Measurements from ENCODE around the gene PTPRO.

PTPRO gene

DNA sequence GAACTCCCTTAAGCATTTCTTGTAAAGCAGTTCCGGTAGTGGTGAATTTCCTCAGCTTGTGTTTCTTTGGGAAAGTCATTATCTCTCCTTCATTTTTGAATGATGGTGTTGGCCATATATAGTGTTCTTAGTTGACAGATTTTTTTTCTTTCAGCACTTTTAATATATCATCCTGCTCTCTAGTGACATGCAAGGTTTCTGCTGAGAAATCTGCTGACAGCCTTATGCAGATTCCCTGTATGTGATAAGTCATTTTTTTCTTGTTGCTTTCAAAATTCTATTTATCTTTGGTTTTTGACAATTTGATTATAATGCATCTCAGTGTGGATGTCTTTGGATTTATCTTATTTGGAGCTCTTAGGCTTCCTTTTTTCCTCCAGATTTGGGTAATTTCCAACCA, 135.7 kb downstream of the PTPRO start:
- no peak for DNase-seq

DNA sequence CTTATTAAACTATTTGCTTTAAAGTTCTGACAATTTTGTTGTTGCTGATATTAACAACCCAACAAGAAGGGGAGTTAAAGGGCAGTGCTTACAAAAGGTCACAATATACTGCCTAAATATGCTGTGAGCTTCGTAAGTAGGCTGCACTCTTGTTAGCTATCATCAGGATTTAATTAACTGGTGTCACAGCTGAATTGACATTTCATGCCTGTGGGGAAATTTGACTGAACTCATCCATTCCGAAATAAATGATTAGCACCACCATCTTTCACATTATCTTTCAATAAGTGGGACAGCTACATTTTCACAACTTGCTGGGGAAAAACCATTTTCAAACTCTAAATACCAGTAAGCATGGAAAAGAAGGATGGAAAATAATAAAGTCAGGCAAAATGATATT, 146.6 kb downstream of the PTPRO start:
- DNase-seq = no peak

DNA sequence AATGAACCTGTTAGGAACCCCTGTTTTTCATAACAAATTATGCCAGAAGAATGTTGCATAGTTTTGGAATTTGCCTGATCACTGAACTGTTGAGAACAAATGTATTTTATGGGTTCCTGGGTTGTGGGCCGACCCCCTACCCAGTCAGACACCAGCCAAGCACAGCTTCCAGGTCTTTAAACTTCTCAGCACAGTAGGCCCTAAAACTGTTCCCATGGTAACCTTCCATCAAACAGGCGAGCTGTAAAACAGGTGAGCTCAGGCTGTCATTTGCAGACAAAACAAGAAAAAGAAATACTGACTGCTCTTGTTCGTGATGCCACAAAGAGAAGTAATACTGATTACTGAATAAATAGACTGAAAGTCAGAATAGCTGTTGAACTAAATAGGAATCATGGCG, 147.0 kb downstream of the PTPRO start:
- no peak for DNase-seq

DNA sequence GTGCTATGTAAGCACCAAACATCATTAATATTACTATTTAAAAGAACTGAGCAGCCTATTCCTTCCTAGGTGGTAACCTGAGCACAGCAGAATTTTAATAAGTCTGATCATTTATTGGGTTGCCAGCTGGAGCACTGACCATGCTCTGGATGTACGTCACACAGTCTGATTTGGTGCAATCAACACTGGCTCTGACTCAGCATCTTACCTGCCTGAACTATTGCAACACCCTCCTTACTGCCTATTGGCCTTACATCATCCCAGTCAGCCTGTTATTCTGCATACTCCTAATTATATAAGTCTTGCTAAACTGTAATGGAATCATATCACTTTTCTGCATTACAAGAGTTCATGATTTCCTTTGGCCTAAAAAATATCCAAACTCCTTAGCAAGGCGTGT, 149.7 kb downstream of the PTPRO start:
- DNase-seq = no peak

DNA sequence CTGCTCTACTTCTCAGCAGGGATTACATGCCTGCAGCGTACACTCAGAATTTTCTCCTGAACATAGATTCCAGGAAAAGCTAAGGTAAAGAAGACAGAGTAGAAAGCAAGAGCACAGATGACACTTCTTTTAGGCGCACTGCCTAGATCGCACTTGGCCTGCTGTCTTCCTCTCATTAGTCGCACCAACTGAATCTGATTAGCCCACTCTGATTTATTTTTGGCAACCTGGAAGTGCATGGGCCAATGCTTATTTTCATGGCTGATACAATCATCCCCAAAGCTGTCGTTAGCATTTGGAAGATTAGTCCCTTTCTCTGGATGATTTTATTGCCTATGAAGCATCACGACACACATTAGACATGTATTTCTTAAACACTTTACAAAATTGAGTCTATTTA, 152.5 kb downstream of the PTPRO start:
- no peak for DNase-seq

DNA sequence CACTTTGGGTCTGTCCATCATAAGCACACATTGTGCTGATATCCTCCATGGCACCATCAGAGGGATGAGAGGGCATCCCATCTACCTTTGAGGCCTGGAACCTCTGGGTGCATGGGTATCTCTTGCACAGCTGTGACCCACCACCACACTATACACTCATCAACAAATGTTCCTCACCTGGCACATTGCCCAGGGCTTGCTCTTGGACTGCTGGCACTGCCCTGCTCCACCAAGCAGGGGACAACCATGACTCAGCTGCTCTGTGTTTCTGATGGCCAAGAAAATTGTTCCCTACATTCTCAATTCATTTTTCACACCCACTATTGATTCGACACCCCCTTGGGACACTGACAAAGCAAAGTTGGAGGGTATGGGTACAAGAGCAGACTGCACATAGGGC, 155.5 kb downstream of the PTPRO start:
- DNase-seq = no peak

DNA sequence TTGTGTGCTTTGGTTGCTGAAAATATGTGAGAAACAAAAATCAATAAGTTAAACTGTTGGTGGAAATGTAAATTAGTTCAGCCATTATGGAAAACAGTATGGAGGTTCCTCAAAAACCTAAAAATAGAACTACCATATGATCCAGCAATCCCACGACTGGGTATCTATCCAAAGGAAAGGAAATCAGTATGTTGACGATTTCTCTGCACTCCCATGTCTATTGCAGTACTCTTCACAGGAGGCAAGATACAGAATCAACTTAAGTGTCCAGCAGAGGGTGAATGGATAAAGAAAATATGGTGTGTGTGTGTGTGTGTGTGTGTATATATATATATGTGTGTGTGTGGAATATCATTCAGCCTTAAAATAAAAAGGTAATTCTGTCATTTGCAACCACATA, 159.5 kb downstream of the PTPRO start:
- DNase-seq = no peak

DNA sequence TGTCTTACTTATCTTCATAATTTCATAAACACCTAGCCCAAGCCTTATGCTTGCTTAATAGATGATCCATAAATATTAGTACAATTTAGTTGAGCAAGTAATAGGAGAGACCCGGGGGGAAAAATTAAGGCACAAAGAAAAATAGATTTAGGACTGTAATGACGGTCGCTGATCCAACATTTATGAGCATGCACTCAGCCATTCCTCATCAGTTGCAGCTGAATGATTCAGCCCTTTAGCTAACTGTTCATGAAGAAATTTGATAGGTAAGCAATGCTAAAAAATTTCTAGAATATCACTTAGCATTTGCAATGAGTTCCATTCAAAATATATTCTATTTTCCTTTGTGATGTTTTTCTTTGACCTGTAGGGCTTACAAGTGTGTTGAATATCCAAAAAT, 163.2 kb downstream of the PTPRO start:
- DNase-seq = no peak

DNA sequence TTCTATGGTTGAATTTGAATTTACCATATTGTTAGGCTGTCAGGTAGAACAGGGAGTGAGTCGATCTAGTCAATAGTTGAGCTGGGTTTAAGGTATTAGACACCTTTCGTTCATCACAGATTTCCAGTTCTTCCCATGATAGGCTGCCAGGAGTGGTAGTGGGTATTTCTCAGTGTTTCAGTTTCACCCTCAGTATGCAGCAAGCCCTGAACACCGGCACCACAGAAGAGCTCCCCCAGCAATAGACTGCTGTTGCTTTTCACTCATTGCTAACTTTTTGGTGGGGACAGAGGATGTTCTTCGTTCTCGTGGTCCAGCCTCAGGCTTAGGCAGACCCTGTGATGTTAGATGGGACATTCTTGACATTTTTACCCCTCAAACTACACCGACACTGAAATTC, 164.6 kb downstream of the PTPRO start:
- no peak for DNase-seq

DNA sequence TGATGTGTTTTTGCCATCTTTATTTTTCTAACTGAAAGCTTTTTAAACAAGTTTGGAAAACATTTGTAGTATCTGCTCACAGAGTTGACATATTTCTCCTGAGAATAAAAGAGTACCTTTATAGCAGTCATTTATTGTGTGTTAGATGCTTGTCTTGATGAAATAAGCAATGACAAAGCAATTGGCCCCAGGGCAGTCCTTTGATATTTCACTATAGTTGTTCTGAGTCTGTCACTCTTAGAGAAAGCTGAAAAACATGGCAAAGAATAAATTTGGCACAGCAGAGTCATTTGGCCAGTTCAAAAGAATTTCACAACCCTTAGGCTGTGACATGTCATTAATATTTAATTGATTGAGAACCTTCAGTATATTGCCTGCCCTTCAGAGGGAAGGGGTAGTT, 166.2 kb downstream of the PTPRO start:
- DNase-seq = no peak

DNA sequence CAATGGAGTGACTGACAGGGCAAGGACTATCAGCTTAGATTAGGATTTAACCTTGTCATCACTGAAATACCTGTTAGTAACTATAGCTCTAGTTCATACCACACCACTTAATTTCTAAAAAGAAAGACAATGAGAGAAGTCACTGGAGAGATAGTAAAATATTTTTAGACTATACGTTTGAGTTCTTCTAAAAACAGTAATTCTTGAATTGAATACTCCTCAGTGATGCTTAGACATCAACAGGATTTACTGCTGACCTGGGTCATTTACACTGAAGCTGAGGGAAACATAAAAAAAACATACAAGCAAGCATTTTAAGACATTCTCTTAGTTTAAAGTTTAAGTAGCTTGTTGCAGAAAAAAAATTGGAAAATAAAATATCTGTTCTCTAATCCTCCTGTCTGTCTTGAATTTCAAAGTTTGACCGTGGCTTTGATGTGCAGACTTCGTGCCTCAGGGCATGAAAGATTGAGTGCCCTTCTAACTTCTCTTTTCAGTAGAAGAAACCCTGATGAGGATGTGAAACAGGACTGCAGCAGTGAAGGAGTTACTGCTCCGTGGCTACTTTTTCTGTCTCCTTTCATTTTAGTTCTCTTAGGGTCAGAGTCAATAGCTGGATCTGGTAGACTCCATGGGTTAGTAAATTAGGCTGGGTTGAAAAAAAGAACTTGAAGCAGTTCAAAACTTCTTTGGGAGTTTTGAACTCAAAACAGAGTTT, 172.2 kb downstream of the PTPRO start:
- no peak for DNase-seq

DNA sequence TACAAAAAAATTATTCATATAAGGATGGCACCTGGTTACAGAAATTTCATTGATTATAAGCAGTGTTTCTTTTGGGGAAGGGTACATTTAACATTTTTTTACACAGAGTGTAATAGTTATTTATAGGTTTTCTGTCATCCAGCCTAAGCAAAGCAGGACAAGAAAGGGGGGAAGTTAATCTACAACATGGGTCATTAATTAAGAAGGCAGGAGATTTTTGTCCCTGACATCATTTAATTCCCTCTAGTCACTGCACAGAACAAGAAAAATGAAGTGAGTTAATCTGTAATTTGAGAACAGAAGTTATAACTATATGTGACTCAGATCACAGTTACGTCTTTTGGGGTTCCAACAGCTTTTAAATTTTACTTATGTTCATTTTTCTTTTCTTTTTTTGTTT, 173.4 kb downstream of the PTPRO start:
- no peak for DNase-seq

DNA sequence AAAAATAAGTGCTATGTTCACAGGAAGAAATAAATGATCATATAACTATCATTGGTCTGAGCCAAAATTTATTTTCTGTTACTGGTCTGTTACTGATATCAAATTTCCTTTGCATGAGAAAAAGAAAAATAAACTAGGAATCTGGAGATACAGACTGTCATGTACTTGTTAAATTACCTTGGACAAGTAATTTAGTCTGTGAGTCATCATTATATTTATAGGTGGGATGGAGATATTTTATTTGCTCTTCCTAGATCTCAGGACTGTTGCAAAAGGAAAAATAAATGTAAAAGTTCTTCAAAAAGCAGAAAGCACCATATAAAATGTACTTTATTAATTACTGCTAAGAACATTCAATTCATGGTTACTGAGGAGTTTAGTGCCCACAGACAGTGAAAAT, 174.4 kb downstream of the PTPRO start:
- DNase-seq = no peak

DNA sequence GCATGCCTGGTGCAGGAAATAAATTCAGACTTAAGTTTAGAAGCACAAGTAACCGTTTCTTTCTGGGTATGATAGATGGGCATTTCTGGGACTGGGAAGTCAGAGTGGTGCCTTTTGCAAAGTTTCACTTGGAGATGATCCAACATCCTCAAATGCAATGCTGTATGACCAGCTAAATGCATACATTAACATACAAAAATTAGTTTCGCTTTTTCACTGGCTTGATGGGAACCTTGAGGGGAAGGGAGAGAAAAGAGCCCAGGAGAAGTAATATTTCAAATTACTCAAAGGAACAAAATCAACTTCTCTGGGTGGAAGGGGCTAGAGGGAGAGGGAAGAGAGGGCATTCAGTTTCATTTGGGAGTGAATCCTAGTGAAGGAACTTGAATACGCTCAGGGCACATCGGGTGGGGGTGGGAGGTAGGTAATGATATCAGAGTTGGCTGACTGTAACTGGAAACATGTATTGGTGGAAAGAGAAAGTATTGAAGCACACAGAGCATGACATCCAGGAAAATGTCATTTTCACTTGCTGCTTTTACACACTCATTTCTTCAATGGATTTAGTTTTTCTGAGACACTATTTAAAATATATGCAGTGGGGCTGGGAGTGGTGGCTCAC, 175.5 kb downstream of the PTPRO start:
- DNase-seq = no peak

DNA sequence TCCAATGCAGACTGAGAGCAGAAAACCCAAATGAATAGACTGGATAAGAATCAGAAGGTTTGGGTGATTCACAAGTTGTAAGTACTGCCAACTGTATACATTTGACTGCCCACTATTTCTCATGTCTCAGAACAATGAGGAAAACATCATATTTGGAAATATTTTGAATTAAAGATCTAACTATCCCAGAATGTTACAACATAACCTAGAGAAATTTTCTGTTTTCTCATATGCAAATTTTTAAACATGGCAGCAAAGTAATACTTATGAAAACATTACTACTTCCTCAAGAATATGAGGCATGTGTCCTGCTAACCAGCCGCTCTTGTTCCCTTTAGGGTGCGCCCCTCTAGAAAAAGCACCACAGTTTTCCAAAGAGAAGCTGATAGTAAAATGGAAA, 179.9 kb downstream of the PTPRO start:
- no peak for DNase-seq

DNA sequence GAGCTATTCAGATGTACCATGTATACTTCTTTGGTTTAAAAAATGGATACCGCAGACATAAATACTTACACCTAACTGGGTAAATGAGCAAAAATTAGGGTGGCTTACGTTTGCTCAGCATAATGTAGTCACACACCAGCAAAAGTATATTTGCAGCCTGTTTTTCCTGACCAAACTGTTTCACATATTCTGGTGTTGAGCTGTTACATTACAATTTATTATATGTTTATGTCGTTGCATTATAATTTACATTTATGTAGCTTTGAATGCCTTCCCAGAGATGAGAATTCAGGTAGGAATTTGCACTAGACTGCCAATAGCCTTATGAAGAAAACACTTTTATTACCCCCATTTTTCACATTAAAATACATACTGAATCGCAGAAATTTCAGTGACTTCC, 183.3 kb downstream of the PTPRO start:
- DNase-seq = no peak

DNA sequence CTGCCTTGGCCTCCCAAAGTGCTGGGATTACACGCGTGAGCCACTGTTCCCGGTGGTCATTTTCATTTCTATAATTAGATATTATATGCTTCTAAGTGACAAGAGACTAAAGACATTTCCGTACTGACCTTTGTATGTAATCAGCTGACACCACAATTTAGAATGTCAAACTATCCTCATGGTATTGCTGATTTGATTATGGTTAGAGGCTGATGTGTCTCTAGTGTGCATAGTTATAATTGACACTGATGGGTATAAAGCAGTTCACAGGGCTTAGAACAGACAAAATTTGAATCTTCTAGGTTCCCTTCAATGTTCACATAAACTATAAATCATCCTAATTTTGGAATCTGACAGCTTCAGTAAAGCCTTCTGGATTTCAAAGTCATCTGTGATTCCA, 192.7 kb downstream of the PTPRO start:
- DNase-seq = no peak

DNA sequence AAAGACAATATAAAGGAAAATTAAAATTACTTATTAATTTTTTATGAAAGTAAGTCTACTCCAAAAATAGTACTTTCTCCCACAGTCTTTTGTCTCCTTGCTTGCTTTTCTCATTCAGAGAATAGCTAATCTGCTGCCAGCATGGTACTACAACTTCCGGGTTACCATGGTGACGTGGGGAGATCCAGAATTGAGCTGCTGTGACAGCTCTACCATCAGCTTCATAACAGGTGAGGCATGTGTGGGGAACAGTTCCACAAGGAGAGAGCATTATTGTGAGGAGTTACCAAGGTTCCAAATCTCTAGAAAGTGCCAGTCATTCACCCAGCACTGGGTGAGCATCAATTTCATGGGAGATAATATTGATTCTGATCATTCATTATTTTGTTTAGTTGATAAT, 197.8 kb downstream of the PTPRO start:
- DNase-seq = no peak

DNA sequence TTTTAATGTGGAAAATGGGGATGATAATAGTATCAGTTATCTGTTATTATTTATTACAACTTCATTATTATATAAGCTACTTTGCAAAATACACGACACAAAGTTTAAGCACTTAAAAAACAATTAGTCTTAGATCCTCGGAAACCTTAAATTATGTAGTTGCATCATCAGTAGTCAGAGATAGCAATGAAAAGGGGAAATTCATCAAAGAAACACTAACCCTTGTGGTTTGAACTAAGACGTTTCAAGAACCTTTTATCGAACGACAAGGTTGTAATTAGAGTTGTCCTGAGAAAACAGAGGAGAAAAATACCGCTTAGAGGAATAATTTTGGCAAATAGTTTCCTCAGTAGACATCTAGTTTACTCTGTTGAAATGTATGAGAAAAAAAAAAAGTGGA, 198.5 kb downstream of the PTPRO start:
- no peak for DNase-seq

DNA sequence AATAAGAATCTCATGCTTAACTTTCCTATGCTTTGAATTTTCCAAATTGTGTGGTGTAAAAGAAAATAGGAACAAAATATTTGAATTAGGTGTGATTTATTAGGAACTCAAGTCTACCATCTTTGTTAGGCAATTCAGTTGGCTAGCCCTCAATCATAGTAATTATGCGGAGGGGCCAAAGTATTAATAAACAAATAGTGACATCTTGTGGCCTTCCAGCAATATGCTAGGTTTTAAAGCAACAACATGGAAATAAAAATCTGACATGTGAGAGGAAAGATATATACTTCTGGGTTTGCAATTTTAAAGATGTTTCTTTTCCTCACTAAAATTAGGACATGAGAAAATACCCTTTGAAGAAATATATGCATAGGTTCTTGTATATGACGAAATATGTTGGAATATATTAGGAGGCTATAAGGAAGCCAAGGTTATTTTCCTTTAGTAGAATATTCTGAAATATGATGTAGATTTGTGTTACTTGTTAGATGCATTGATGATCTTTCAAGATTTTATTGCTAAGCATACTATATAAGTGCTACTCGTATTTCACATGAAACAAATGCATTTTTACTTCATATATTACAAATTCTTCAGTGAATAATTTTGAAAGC, 200.4 kb downstream of the PTPRO start:
- no peak for DNase-seq

DNA sequence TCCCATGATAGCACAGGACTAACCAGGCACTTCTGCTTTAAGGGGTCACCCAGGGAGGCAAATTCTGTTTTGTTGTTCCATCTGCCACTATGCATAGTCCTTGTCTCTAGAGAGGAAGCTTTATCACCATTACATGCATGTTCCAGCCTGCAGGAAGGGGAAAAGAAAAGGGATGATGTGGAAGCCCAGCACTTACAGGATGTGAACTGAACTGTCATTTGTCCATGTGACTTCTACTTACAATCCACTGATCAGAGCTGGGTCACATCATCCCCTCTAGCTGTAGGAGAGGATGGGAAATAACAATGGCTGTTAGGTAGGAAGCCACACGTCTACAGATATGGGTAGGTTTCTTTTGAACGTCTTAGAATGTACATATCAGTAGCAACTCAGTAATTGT, 203.1 kb downstream of the PTPRO start:
- no peak for DNase-seq

DNA sequence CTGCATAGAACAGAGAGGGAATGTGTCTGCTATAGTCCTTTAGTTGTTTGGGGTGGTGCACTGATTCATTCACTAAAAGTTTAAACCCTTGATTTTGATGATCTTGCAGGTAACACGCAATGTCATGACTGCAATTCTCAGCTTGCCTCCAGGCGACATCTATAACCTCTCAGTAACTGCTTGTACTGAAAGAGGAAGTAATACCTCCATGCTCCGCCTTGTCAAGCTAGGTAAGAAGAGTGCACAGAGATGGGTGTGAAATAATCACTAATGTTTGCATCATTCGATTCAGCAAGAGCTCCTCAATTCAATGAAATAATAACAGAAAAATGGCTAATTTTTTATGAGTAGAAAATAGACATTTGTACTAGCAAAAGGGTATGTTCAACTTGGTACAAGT, 203.7 kb downstream of the PTPRO start:
- no peak for DNase-seq

DNA sequence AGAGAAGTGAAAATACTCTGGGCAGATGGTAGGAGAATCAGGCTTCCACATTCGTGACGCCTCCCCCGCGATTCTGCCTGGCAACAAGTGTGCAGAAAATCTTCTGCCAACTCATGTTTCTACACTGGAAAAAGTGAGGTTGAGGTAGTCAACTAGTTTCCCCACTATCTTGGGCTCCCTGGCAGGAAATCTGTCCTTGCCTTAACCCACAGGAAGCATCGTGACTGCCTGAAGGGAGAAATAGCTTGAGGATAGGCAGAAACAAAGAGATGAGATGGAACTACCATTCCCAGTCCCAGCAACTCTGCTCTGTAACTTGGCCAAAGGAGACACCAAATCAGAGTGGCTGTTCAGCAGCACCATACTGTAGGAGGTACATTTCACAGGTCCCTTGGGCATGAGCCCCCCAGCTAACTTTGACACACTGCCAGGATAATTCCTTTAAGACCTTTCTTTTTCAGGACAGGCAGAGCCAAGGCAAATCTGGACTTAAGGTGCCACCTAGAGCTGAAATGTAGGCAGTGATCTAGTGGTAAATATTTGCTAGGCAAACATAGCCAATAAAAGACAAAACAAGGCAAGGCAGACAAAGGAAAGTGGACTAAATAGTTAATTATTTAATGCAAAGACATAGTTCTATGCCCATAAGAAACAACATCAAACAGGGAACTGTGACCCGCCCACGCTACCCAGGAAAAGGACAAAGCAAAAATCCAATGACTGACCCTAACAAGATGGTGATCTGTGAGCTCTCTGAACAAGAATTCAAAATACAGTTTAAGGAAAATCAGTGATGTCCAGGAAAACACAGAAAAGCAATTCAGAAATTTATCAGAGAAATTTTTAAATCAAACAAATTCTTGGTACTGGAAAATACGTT, 205.1 kb downstream of the PTPRO start:
- no peak for DNase-seq

DNA sequence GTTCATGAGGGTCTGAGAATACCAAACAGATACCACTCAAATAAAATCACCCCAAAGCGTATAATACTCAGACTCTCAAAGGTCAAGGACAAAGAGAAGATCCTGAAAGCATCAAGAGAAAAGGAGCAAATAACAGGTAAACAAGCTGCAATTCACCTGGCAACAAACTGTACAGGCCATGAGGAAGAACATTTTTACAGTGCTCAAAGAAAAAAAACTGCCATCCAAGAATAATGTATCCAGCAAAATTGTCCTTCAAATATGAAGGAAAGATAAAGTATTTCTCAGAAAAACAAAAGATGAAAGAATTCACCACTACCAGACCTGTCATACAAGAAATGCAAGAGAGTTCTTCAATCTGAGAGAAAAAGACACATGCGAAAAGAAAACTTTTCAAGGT, 206.4 kb downstream of the PTPRO start:
- DNase-seq = no peak
